CD4-positive, alpha-beta T cell treated with Interleukin-4 for 1 hour (primary cell): ENCODE measurements around the gene TFEC.
A peak's percentile ranks its signal among the peaks of the same experiment; 100 is the strongest.
"Not testable (repeated sequence)": the region's sequence is repeated elsewhere in the genome, so short reads cannot be mapped to it uniquely, and the experiment has no call there.

ENCODE experiments used
- DNase-seq, 2 donors: peaks; one replicate each; pipeline ENCODE4 v3.0.0-alpha.2; 2020 to 2022

Gene TFEC

GRCh38 chr7:115987486-115987885 lies 43.1 kb downstream of the TFEC start:
- no peak for DNase-seq

DNA sequence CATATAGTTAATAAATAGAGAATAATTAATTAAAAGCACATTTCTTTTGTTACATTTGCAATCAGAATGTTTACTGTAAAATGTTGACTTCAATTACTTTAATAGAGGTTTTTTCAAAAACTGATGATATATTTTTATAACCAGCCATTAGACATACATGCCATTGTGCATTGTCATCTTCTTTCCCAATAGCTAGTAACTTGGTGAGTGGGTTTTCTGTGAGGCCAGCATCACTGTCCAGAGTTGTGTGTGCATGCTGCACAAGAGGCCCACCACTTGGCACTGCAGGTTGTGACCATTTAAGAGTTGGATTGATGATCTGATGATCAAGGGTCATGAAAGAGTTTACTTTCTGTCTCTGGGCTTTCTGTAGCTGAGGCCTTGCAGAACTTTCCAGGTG lies 46.5 kb downstream of the TFEC start:
- no peak for DNase-seq

DNA sequence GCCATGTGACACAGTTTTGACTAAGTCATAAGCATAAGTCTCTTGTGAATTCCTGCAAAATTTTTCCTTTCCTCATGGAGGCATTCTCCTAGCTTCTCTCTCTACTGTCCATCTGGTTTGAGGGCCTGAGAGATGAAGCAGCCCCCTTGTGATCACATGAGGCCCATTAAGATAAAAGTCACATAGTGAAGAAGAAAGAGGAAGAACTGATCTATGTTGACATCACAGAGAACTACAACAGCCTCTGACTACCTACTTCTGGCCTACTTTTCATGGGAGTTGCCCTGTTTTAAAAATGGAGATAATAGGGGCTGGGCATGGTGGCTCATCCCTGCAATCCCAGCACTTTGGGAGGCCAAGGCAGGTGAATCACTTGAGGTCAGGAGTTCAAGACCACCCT lies 50.4 kb downstream of the TFEC start:
- DNase-seq = no peak

DNA sequence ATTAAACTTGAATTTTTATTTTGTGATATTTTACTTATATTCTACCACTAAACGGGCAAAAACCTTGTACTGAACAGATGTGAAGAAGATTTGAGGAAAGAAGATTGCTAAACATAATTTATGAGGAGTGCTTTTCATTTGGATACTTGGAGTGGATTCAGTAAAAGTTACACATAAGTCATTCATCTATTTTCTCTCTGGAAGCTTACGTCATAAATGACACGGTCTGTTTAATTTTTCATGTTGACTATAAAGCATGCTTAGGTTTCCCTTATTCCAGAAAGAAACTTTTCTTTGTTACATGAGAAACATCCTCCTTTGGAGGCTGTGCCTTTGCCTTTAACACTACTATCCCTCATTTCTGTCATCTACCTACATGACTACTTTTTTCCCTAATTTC lies 53.9 kb downstream of the TFEC start:
- DNase-seq = no peak

DNA sequence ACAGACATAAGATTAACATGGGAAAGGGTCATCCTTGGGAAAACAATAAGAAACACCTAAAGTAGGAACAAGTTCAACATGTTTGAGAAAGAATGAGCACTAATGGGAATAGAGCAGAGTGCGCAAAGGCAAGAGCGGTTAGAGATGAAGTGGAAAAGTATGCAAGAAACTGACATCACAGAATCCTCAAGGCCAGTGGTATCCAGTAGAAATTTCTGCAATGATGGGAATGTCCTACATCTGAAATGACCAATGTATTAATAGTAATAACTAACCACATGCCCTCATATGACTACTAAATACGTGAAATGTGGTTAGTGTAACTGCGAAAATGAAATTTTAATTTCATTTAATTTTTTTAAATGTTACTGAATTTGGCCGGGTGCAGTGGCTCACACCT lies 54.8 kb downstream of the TFEC start:
- DNase-seq = no peak

GRCh38 chr7:115973406-115973805 lies 57.2 kb downstream of the TFEC start:
- no peak for DNase-seq

DNA sequence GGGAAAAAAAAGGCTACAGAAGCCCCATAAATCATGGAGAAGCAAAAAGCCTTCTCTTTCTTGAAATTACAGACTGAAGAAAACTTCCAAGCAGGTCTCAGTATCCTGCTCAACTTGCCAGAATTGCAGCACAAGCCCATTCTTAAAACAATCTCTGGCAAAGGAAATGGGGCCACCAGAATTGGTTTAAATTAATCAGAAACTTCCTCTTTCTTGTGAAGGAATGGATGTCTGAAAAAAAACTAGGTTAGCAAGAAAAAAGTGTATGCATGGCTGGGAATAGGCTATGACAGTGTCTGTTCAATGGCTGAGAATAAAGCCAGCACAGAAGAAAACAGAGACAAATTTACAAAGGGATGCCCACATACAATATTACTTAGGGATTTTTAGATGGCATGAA lies 59.1 kb downstream of the TFEC start:
- no peak for DNase-seq

DNA sequence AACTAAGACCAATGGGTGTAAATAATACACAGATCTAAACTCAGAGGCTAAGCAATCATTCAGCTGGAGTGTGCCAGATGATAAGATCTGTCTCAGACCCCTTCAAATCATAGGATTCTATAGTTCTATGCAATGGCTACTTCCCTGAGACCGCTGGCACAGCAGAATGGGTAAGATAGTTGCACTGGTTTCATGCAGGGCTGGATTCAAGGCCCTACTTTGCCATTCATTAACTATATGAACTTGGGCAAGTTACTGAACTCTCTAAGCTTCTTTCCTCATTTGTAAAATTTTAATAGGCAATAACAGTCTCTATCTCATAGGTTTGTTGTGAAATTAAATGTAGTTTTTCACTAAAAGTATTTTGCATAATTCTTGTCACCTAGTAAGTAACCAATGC lies 62.0 kb downstream of the TFEC start:
- no peak for DNase-seq

DNA sequence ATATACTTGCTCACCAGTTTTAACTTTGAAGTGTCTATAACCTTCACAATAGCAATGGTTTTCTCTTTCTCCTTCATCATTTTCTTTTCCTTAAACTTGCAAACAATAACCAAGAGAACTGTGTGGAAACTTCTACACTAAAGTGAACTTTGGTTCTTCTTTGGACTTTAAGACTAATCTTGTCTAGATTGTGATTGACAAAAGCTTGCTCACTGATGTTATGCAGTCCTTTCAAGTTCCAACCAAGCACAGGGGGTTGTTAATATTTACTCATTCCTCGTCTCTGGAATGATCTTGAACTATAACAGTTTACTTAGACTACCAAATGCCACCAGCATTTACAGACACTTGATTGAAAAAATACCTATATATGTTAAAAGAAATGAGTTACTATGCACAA lies 62.4 kb downstream of the TFEC start:
- no peak for DNase-seq

GRCh38 chr7:115965796-115966475 lies 64.6 kb downstream of the TFEC start:
- DNase-seq = no peak

GRCh38 chr7:115965236-115965635 lies 65.3 kb downstream of the TFEC start:
- no peak for DNase-seq

GRCh38 chr7:115964799-115965198 lies 65.8 kb downstream of the TFEC start:
- no peak for DNase-seq

DNA sequence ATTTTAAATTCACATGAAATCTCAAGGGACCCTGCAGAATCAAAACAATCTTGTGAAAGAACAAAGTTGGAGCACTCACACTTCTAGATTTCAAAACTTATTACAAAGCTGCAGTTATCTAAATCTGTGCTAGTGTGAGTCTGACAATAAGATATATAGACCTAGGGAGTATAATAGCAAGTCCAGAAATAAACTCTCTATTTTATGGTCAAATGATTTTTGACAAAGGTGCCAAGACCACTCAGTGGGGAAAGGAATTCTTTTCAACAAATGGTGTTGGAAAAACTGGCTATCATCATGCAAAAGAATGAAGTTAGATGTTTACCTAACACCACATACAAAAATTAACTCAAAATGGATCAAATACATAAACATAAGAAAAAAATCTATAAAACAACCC lies 68.2 kb downstream of the TFEC start:
- no peak for DNase-seq

GRCh38 chr7:115953592-115954255 lies 76.8 kb downstream of the TFEC start:
- DNase-seq = no peak

GRCh38 chr7:115952832-115953231 lies 77.7 kb downstream of the TFEC start:
- no peak for DNase-seq

GRCh38 chr7:115951547-115951946 lies 79.0 kb downstream of the TFEC start:
- DNase-seq = no peak

DNA sequence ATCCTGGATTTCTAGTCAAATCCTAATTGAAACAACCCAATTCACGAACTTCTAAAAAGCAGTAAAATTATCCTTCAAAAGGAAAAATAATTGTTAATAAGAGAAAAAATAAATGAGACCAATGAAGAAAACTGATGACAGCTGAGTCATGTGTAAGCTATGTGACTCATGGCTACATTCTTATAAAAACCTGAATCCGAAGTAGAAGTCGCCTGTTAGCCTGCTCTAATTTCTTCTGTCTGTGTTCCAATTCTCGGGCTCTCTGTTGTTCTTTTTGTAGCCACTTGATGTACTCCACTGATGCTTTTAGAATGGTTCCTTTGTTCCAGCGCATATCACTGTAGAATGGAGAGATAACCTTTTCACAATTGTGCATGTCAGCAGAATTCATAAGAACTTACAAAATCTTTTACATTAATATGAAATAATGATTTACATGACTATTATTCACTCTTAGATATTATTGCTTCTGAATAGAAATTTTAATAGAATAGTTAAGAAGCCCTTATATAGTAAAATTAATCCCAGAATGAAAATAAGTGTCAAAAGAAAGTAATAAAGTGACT lies 88.8 kb downstream of the TFEC start:
- no peak for DNase-seq

DNA sequence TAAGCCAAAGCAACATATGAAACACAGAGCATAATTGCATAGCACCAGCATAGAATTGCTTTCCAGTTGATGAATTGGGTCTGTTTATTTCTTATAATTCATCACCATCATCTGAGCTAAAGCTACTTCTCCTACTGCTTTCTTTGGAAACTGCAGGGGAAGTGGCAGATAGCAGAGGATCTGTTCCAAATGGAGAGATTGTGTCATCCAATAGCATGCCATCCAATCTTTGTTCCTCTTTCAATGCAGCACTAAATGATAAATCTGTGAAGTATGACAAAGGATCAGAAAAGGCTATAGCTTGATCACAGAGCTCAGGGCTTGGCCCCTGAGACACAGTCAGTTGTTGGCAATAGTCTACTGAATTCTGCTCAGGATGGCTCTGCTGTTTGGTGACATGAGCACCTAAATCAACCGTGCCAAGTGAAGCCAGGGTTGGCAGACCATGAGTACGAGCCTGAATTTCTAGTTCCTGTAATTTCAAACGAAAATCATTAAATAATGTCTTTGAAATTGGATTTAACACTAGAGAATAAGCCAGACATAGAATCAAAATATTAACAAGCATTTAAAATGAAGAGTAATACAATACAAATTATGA lies 90.0 kb downstream of the TFEC start:
- DNase-seq = peak in 1 of 2 donors; percentile 11

- no peak for DNase-seq
These were observed 92.6 kb downstream of the TFEC start for GRCh38 chr7:115937960-115938359.

DNA sequence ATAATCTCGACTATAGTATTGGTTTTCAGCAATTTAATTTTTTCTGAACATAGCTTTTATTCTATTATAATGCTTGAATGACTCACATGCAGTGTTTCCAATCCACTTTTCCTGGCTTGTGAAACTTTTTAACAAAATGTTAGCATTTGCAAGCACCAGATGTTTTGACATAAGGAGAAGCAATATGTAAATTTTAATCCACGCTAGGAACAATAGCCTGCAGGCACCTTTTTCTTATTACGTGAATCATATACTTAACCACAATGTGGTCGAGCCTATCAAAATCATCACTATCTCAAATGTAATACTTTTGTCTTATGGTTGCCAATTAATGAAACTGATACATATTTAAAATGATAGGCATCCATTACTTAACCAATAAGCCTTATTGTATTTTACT lies 97.1 kb downstream of the TFEC start:
- no peak for DNase-seq

- no peak for DNase-seq
These were observed 97.7 kb downstream of the TFEC start for GRCh38 chr7:115932880-115933279.

DNA sequence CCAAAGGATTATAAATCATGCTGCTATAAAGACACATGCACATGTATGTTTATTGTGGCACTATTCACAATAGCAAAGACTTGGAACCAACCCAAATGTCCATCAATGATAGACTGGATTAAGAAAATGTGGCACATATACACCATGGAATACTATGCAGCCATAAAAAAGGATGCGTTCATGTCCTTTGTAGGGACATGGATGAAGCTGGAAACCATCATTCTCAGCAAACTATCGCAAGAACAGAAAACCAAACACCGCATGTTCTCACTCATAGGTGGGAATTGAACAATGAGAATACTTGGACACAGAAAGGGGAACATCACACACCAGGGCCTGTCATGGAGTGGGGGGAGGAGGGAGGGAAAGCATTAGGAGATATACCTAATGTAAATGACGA lies 100.4 kb downstream of the TFEC start:
- DNase-seq = not testable (repeated sequence)

GRCh38 chr7:115929736-115930135 lies 100.8 kb downstream of the TFEC start:
- not testable (repeated sequence) for DNase-seq

DNA sequence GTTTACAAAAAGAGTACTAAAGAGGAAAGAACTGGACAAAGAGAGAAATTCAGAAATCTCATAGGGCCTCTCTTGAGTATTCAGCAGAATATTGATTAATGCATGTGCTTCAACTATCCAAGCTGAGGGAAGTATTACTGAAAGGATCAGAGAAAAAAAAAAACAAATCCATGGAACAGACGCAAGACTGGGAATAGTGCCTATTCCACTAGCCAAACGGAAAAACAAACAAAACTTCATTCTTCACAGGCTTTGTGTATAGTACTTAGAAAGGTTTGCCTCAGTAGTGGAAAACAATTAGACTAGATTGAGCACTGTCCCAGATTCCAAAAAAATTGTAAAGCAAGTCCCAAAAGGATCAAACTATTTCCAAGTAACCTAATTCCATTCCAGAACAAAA lies 106.2 kb downstream of the TFEC start:
- DNase-seq = no peak
